NCI-H1930 (cell line): ENCODE data around the gene MAPT.
"Not testable (repeated sequence)": the region's sequence is repeated elsewhere in the genome, so short reads cannot be mapped to it uniquely, and the experiment has no call there.

Experiments used
- DNase-seq, 2 experiments: peaks; one replicate each; lab custom pipeline; 2025; lab: John Stamatoyannopoulos, UW

Gene MAPT

GRCh38 chr17:45953561-45953960 is 59.2 kb downstream of the MAPT start:
- DNase-seq: no peak

- no peak for DNase-seq
These were observed 60.6 kb downstream of the MAPT start for GRCh38 chr17:45954914-45955313.

- no peak for DNase-seq
These were observed 61.0 kb downstream of the MAPT start for GRCh38 chr17:45955326-45955725.

GRCh38 chr17:45956090-45956489 is 61.7 kb downstream of the MAPT start:
- no peak for DNase-seq

- not testable (repeated sequence) for DNase-seq
These were observed 62.4 kb downstream of the MAPT start for GRCh38 chr17:45956746-45957145.

- no peak for DNase-seq
These were observed 64.0 kb downstream of the MAPT start for GRCh38 chr17:45958307-45958706.

GRCh38 chr17:45958994-45959665 is 64.8 kb downstream of the MAPT start:
- no peak for DNase-seq

- DNase-seq: no peak
These were observed 66.0 kb downstream of the MAPT start for GRCh38 chr17:45960311-45960710.

GRCh38 chr17:45961206-45961605 is 66.9 kb downstream of the MAPT start:
- no peak for DNase-seq

GRCh38 chr17:45962221-45962972 is 68.0 kb downstream of the MAPT start:
- DNase-seq: no peak

- no peak for DNase-seq
These were observed 68.9 kb downstream of the MAPT start for GRCh38 chr17:45963283-45963682.

- DNase-seq: no peak
These were observed 69.5 kb downstream of the MAPT start for GRCh38 chr17:45963889-45964288.

GRCh38 chr17:45964634-45965033 is 70.3 kb downstream of the MAPT start:
- DNase-seq: no peak

GRCh38 chr17:45965812-45966211 is 71.5 kb downstream of the MAPT start:
- DNase-seq: no peak

- no peak for DNase-seq
These were observed 72.4 kb downstream of the MAPT start for GRCh38 chr17:45966606-45967280.

GRCh38 chr17:45967378-45967777 is 73.0 kb downstream of the MAPT start:
- no peak for DNase-seq

- DNase-seq: no peak
These were observed 74.4 kb downstream of the MAPT start for GRCh38 chr17:45968732-45969131.

- DNase-seq: no peak
These were observed 75.4 kb downstream of the MAPT start for GRCh38 chr17:45969726-45970125.

GRCh38 chr17:45970659-45971058 is 76.3 kb downstream of the MAPT start:
- no peak for DNase-seq

GRCh38 chr17:45971698-45972141 is 77.4 kb downstream of the MAPT start:
- DNase-seq: no peak

- no peak for DNase-seq
These were observed 78.2 kb downstream of the MAPT start for GRCh38 chr17:45972531-45972930.

GRCh38 chr17:45973099-45973780 is 78.9 kb downstream of the MAPT start:
- no peak for DNase-seq
